H9 (cell line): ENCODE data around the gene NDRG4. TPM values are rescaled to one million over a fixed set of nuclear protein-coding genes. Genes with fewer than 3 reads are reported as not detected.

Source experiments
- DNase-seq: peaks from one replicate; pipeline ENCODE4 v3.0.0-alpha.2; 2017
- H2AFZ ChIP-seq: one replicate; pipeline ENCODE4 v1.6.1; 2013; ENCODE audit warnings: mild to moderate bottlenecking, low read length, control low read depth, moderate library complexity
- H2AK5ac ChIP-seq: 2 replicates; pipeline ENCODE4 v1.6.1; 2013; ENCODE audit warnings: low read length, control low read depth, mixed read lengths; ENCODE audit not compliant: insufficient read length
- H2BK120ac ChIP-seq: one replicate; pipeline ENCODE4 v1.6.1; 2013; ENCODE audit warnings: low read depth, mild to moderate bottlenecking, low read length, control low read depth, inconsistent platforms; ENCODE audit not compliant: poor library complexity, severe bottlenecking
- H2BK12ac ChIP-seq: 2 replicates; pipeline ENCODE4 v1.6.1; 2013; ENCODE audit warnings: low read length, control low read depth, mixed read lengths, low read depth; ENCODE audit not compliant: insufficient read length
- H2BK15ac ChIP-seq: 2 replicates; pipeline ENCODE4 v1.6.1; 2013; ENCODE audit warnings: low read depth, low read length, control low read depth
- H2BK20ac ChIP-seq: one replicate; pipeline ENCODE4 v1.6.1; 2013; ENCODE audit warnings: low read depth, mild to moderate bottlenecking, low read length, control low read depth, inconsistent platforms; ENCODE audit not compliant: poor library complexity, severe bottlenecking
- H2BK5ac ChIP-seq: 2 replicates; pipeline ENCODE4 v1.6.1; 2013; ENCODE audit warnings: low read length, control low read depth, mixed read lengths; ENCODE audit not compliant: insufficient read length
- H3K14ac ChIP-seq: 2 replicates; pipeline ENCODE4 v1.6.1; 2013; ENCODE audit warnings: low read length, control low read depth; ENCODE audit not compliant: insufficient read depth
- H3K18ac ChIP-seq: 2 replicates; pipeline ENCODE4 v1.6.1; 2013; ENCODE audit warnings: low read depth, mild to moderate bottlenecking, mixed read lengths, low read length, control low read depth; ENCODE audit not compliant: insufficient read length
- H3K23ac ChIP-seq: 2 replicates; pipeline ENCODE4 v1.6.1; 2013; ENCODE audit warnings: low read length, control low read depth, mixed read lengths, low read depth; ENCODE audit not compliant: insufficient read length
- H3K23me2 ChIP-seq: 2 replicates; pipeline ENCODE4 v1.6.1; 2013; ENCODE audit warnings: low read depth, mild to moderate bottlenecking, mixed read lengths, low read length, control low read depth; ENCODE audit not compliant: insufficient read length, poor library complexity, severe bottlenecking
- H3K27ac ChIP-seq: 2 replicates; pipeline ENCODE4 v1.5.1; 2013; ENCODE audit warnings: low read length, control low read depth, mixed read lengths, low read depth; ENCODE audit not compliant: insufficient read length
- H3K27me3 ChIP-seq: 2 replicates; pipeline ENCODE4 v1.6.1; 2013; ENCODE audit warnings: low read length, control low read depth, inconsistent platforms; ENCODE audit not compliant: insufficient read depth
- H3K4ac ChIP-seq: 2 replicates; pipeline ENCODE4 v1.6.1; 2013; ENCODE audit warnings: low read depth, mild to moderate bottlenecking, control low read depth, inconsistent platforms, low read length, moderate library complexity
- H3K4me1 ChIP-seq: 2 replicates; pipeline ENCODE4 v1.6.1; 2013; ENCODE audit warnings: low read length, control low read depth, inconsistent platforms; ENCODE audit not compliant: insufficient read depth
- H3K4me2 ChIP-seq: 2 replicates; pipeline ENCODE4 v1.6.1; 2013; ENCODE audit warnings: low read length, control low read depth, mixed read lengths; ENCODE audit not compliant: insufficient read length, insufficient read depth
- H3K56ac ChIP-seq: 2 replicates; pipeline ENCODE4 v1.6.1; 2013; ENCODE audit warnings: low read depth, mild to moderate bottlenecking, mixed read lengths, low read length, control low read depth; ENCODE audit not compliant: insufficient read length
- H3K79me1 ChIP-seq: 2 replicates; pipeline ENCODE4 v1.6.1; 2013; ENCODE audit warnings: low read depth, mild to moderate bottlenecking, moderate library complexity, low read length, control low read depth, inconsistent platforms; ENCODE audit not compliant: insufficient read depth, poor library complexity, severe bottlenecking
- H3K79me2 ChIP-seq: 2 replicates; pipeline ENCODE4 v1.6.1; 2013; ENCODE audit warnings: low read length, control low read depth, inconsistent platforms; ENCODE audit not compliant: insufficient read depth
- H3K9ac ChIP-seq: 2 replicates; pipeline ENCODE4 v1.6.1; 2013; ENCODE audit warnings: low read length, control low read depth, mixed read lengths; ENCODE audit not compliant: insufficient read length; ENCODE audit errors: extremely low read depth
- H3K9me3 ChIP-seq: one replicate; pipeline ENCODE4 v1.6.1; 2013; ENCODE audit warnings: low read depth, low read length, inconsistent platforms; ENCODE audit not compliant: control insufficient read depth
- H3T11ph ChIP-seq: one replicate; pipeline ENCODE4 v1.6.1; 2013; ENCODE audit warnings: mild to moderate bottlenecking, low read length, control low read depth, inconsistent platforms
- H4K20me1 ChIP-seq: one replicate; pipeline ENCODE4 v1.6.1; 2013; ENCODE audit not compliant: control insufficient read depth, insufficient read length, insufficient read depth
- H4K5ac ChIP-seq: 2 replicates; pipeline ENCODE4 v1.6.1; 2013; ENCODE audit warnings: low read depth, mild to moderate bottlenecking, mixed read lengths, low read length, control low read depth; ENCODE audit not compliant: insufficient read length
- H4K8ac ChIP-seq: replicated peaks from 2 replicates; pipeline ENCODE4 v1.6.1; 2013; ENCODE audit warnings: low read length, control low read depth, mixed read lengths, low read depth; ENCODE audit not compliant: insufficient read length
- H4K91ac ChIP-seq: 2 replicates; pipeline ENCODE4 v1.6.1; 2013; ENCODE audit warnings: low read depth, mild to moderate bottlenecking, moderate library complexity, mixed read lengths, low read length, control low read depth; ENCODE audit not compliant: insufficient read length
- H3K27ac Mint-ChIP-seq, 3 experiments: 2 replicates in 2 of 3; 3 replicates in 1 of 3; pipeline ENCODE4 v1.8.0; 2020 to 2021; ENCODE audit warnings: mixed read lengths in 3 of 3, mild to moderate bottlenecking in 1 of 3, moderate library complexity in 1 of 3
- H3K27me3 Mint-ChIP-seq: 2 replicates; pipeline ENCODE4 v1.8.0; 2021; ENCODE audit warnings: low read depth, mild to moderate bottlenecking, moderate library complexity, mixed read lengths
- H3K36me3 Mint-ChIP-seq, 3 experiments: 2 replicates in 2 of 3; 3 replicates in 1 of 3; pipeline ENCODE4 v1.8.0; 2020 to 2021; ENCODE audit warnings: low read depth in 3 of 3, mixed read lengths in 3 of 3; ENCODE audit not compliant: insufficient read depth in 1 of 3
- H3K4me1 Mint-ChIP-seq, 2 experiments: 2 replicates each; pipeline ENCODE4 v1.8.0; 2020; ENCODE audit warnings: mixed read lengths in 2 of 2
- H3K4me3 Mint-ChIP-seq, 2 experiments: 2 replicates in 1 of 2; 3 replicates in 1 of 2; pipeline ENCODE4 v1.8.0; 2020 to 2021; ENCODE audit warnings: mild to moderate bottlenecking in 2 of 2, mixed read lengths in 2 of 2, moderate library complexity in 1 of 2
- H3K9me3 Mint-ChIP-seq, 2 experiments: 2 replicates in 1 of 2; 3 replicates in 1 of 2; pipeline ENCODE4 v1.8.0; 2020; ENCODE audit warnings: mild to moderate bottlenecking in 2 of 2, mixed read lengths in 2 of 2, moderate library complexity in 1 of 2
- CTCF ChIP-seq: fragments of 200-600 bp; sonication (generic); conservative IDR thresholded peaks from 3 replicates; pipeline ENCODE4 v1.8.0; 2021; ENCODE audit warnings: antibody characterized with exemption, mild to moderate bottlenecking
- WGBS: extraction: QIAGEN DNeasy Blood & Tissue Kit; methylation state at CpG from one replicate; pipeline ENCODE4 v1.1.7; 2013; ENCODE audit warnings: missing lambda C conversion rate, low lambda C conversion rate, mixed read lengths; ENCODE audit not compliant: insufficient read length; ENCODE audit errors: extremely low coverage; 5-methylcytosine and 5-hydroxymethylcytosine counted together
- total RNA-seq: library from RNA; stranded (reverse); gene quantifications from 2 replicates; pipeline ENCODE4 v1.2.1, GENCODE V29; 2021

Gene NDRG4
- total RNA-seq, 1 experiment from 2014 or later: 18.6 TPM

- Histone ChIP-seq H3K4me1 (no peaks in the 10 kb centered on the region), H3K4ac (no peak overlapping the region), H2AK5ac (no peak overlapping the region), H3K27ac (no peak overlapping the region), H3K4me2 (no peak overlapping the region), H3K18ac (no peak overlapping the region), H2BK120ac (no peak overlapping the region), H2AFZ (no peak overlapping the region), H3K79me2 (no peaks in the 10 kb centered on the region), H3K9me3 (no peaks in the 10 kb centered on the region), H3K27me3 (no peaks in the 10 kb centered on the region), H3K23ac (no peak overlapping the region), H3K9ac (no peak overlapping the region), H4K20me1 (no peaks in the 10 kb centered on the region), H2BK12ac (no peak overlapping the region), H3K14ac (no peak overlapping the region), H3K23me2 (no peaks in the 10 kb centered on the region), H3K56ac (no peak overlapping the region), H2BK20ac (no peak overlapping the region), H3T11ph (no peak overlapping the region), H2BK15ac (no peak overlapping the region), H2BK5ac (no peak overlapping the region), H4K91ac (no peak overlapping the region), H4K5ac (no peak overlapping the region), H4K8ac (no peak overlapping the region), H3K79me1 (no peaks in the 10 kb centered on the region)
- WGBS: no CpG with 5 or more reads among the region's 10 CpGs
- Mint-ChIP-seq H3K27me3 (peaks cover 15% of the 10 kb centered on the region), H3K9me3 (peaks cover 0 to 3% of the 10 kb centered on the region in 2 experiments; a peak in 1 of 5 replicates), H3K4me3 (no peak overlapping the region), H3K27ac (no peak overlapping the region), H3K4me1 (peaks cover 11 to 37% of the 10 kb centered on the region in 2 experiments), H3K36me3 (peaks cover 0 to 6% (median 0%) of the 10 kb centered on the region in 3 experiments; a peak in 1 of 7 replicates)
- TF ChIP-seq CTCF: no peak
- DNase-seq: no peak
Measured at GRCh38 chr16:58474296-58474695, 25.6 kb upstream of the NDRG4 start.
